Posterior cingulate gyrus (tissue), 11 donors: ENCODE data around the gene C9orf50.
"Not testable (repeated sequence)": the region's sequence is repeated elsewhere in the genome, so short reads cannot be mapped to it uniquely, and the experiment has no call there.

Experiments used
- DNase-seq, 10 donors: peaks; one replicate each; pipeline versions ENCODE4 v3.0.0 to v3.0.0-alpha.2; 2020 to 2021; ENCODE audit warnings: mixed read lengths in 3 of 10
- intact Hi-C: fragments of 100-400 bp; cut with DNase I; formaldehyde crosslinking; loops from one replicate; pipeline ENCODE4 v1.15.1; 2023

Gene C9orf50

GRCh38 chr9:129620669-129621295, at the start of gene C9orf50:
C9orf50 (minus strand) TSS chr9:129621101; CDS start chr9:129620574, 527 bp downstream.
- intact Hi-C loops: no loop called here
- no peak for DNase-seq

- no peak for DNase-seq
- intact Hi-C loops: no loop called here
Observed at GRCh38 chr9:129669946-129670345, 49.0 kb upstream of the C9orf50 start.

- intact Hi-C loops: no loop called here
Observed at GRCh38 chr9:129669141-129669718, 48.3 kb upstream of the C9orf50 start.

GRCh38 chr9:129667850-129668249, 46.9 kb upstream of the C9orf50 start:
- intact Hi-C loops: no loop called here
- DNase-seq: no peak

More at GRCh38 chr9:129669141-129669718, 48.3 kb upstream of the C9orf50 start:
- no peak for DNase-seq

GRCh38 chr9:129667378-129667777, 46.5 kb upstream of the C9orf50 start:
- intact Hi-C loops: no loop called here

GRCh38 chr9:129666575-129666974, 45.7 kb upstream of the C9orf50 start:
- intact Hi-C loops: no loop called here

More at GRCh38 chr9:129667378-129667777, 46.5 kb upstream of the C9orf50 start:
- DNase-seq: no peak

GRCh38 chr9:129665814-129666520, 45.1 kb upstream of the C9orf50 start:
- no peak for DNase-seq
- intact Hi-C loops: no loop called here

More at GRCh38 chr9:129666575-129666974, 45.7 kb upstream of the C9orf50 start:
- no peak for DNase-seq

GRCh38 chr9:129665389-129665775, 44.5 kb upstream of the C9orf50 start, which contains the start of gene PRRX2:
PRRX2 (plus strand) TSS chr9:129665647; CDS start chr9:129665868, 221 bp downstream.
- intact Hi-C loops: no loop called here
- DNase-seq: no peak

- intact Hi-C loops: no loop called here
Observed at GRCh38 chr9:129664746-129665388, 44.0 kb upstream of the C9orf50 start.

GRCh38 chr9:129662239-129662638, 41.3 kb upstream of the C9orf50 start:
- intact Hi-C loops: not testable (repeated sequence)

More at GRCh38 chr9:129664746-129665388, 44.0 kb upstream of the C9orf50 start:
- no peak for DNase-seq

GRCh38 chr9:129661029-129661428, 40.1 kb upstream of the C9orf50 start:
- intact Hi-C loops: no loop called here
- DNase-seq: no peak

More at GRCh38 chr9:129662239-129662638, 41.3 kb upstream of the C9orf50 start:
- not testable (repeated sequence) for DNase-seq

- intact Hi-C loops: no loop called here
Observed at GRCh38 chr9:129656795-129657390, 36.0 kb upstream of the C9orf50 start.

GRCh38 chr9:129655696-129656095, 34.8 kb upstream of the C9orf50 start:
- intact Hi-C loops: no loop called here
- no peak for DNase-seq

More at GRCh38 chr9:129656795-129657390, 36.0 kb upstream of the C9orf50 start:
- no peak for DNase-seq

GRCh38 chr9:129655154-129655553, 34.3 kb upstream of the C9orf50 start:
- no peak for DNase-seq
- intact Hi-C loops: no loop called here

GRCh38 chr9:129654554-129655040, 33.7 kb upstream of the C9orf50 start:
- intact Hi-C loops: no loop called here
- DNase-seq: no peak

- intact Hi-C loops: no loop called here
- no peak for DNase-seq
Observed at GRCh38 chr9:129653823-129654553, 33.1 kb upstream of the C9orf50 start.

GRCh38 chr9:129650680-129651235, 29.9 kb upstream of the C9orf50 start:
- DNase-seq: no peak
- intact Hi-C loops: no loop called here

- intact Hi-C loops: no loop called here
- DNase-seq: no peak
Observed at GRCh38 chr9:129649726-129650679, 29.1 kb upstream of the C9orf50 start.
